HCT116 (cell line): ENCODE results near the gene NDUFS3. TPM values are rescaled to one million over a fixed set of nuclear protein-coding genes. Genes with fewer than 3 reads are reported as not detected.

Experiments used
- ATAC-seq: fragments of 200-7000 bp; cut with Tn5 transposase; 2 replicates; pipeline ENCODE4 v1.9.1; 2020; ENCODE audit warnings: mild to moderate bottlenecking, moderate library complexity
- BruUV-seq: library from RNA; stranded (reverse); fragments of 400-500 nt; replicated peaks from 2 replicates; lab custom pipeline; 2021; lab: Mats Ljungman, UMichigan
- CTCF ChIA-PET: fragments of 300-600 bp; sonication (Branson Sonifier 250); formaldehyde crosslinking; loops from one replicate; lab custom pipeline; 2021; ENCODE audit warnings: antibody characterized with exemption; lab: Charles Lee
- POLR2A ChIA-PET: fragments of 300-600, 350-600 bp; sonication (Branson Sonifier 250); formaldehyde crosslinking; loops from one replicate; lab custom pipeline; 2021; ENCODE audit warnings: antibody characterized with exemption; lab: Charles Lee
- RAD21 ChIA-PET, 2 experiments: fragments of 300-600 bp; sonication (Branson Sonifier 250); formaldehyde crosslinking; loops; one replicate each; lab custom pipeline; 2023; ENCODE audit warnings: low total read pairs in 2 of 2; ENCODE audit not compliant: uncharacterized antibody in 2 of 2, unreplicated experiment in 2 of 2, low non-redundant PET in 1 of 2; lab: Charles Lee
- DNase-seq: peaks from one replicate; pipeline ENCODE4 v3.0.0-alpha.2; 2010; ENCODE audit warnings: low read depth, low spot score
- H2AFZ ChIP-seq: fragments of 200-600 bp; shearing (Covaris generic), sonication (generic); 2 replicates; pipeline ENCODE4 v1.6.1; 2017; ENCODE audit warnings: low read depth, mixed run types, mixed read lengths, antibody characterized with exemption, low read length; ENCODE audit not compliant: poor library complexity, severe bottlenecking
- H3K27ac ChIP-seq: 2 replicates; pipeline ENCODE4 v1.5.1; 2012; ENCODE audit warnings: low read depth, low read length
- H3K27me3 ChIP-seq: fragments of 200-600 bp; sonication (generic); 2 replicates; pipeline ENCODE4 v1.6.1; 2016; ENCODE audit warnings: mixed run types, low read length, mixed read lengths; ENCODE audit not compliant: insufficient read depth
- H3K36me3 ChIP-seq, 2 experiments: fragments of 200-500 bp in 1 of 2; fragments of 200-600 bp in 1 of 2; sonication (Bioruptor generic) in 1 of 2; sonication (generic) in 1 of 2; 2 replicates each; pipeline versions ENCODE4 v1.5.1 to v1.6.1; 2014 to 2016; ENCODE audit warnings: low read length in 2 of 2, inconsistent platforms in 1 of 2, mixed read lengths in 1 of 2, mixed run types in 1 of 2; ENCODE audit not compliant: insufficient read depth in 2 of 2, control insufficient read depth in 1 of 2
- H3K4me1 ChIP-seq, 2 experiments: fragments of 200-600 bp in 1 of 2; sonication (generic) in 1 of 2; 2 replicates each; pipeline versions ENCODE4 v1.5.1 to v1.6.1; 2012 to 2017; ENCODE audit warnings: low read length in 2 of 2, inconsistent platforms in 1 of 2, mild to moderate bottlenecking in 1 of 2, mixed read lengths in 1 of 2, mixed run types in 1 of 2, moderate library complexity in 1 of 2; ENCODE audit not compliant: insufficient read depth in 2 of 2, control insufficient read depth in 1 of 2
- H3K4me2 ChIP-seq: fragments of 200-600 bp; sonication (generic); 2 replicates; pipeline ENCODE4 v1.6.1; 2017; ENCODE audit warnings: mixed run types, low read length, mixed read lengths
- H3K4me3 ChIP-seq, 2 experiments: fragments of 200-600 bp in 1 of 2; sonication (generic) in 1 of 2; replicated peaks in 1 of 2; 2 replicates each; pipeline ENCODE4 v1.5.1; 2011 to 2016; ENCODE audit warnings: low read length in 2 of 2, control low read depth in 1 of 2, low read depth in 1 of 2, mild to moderate bottlenecking in 1 of 2, mixed read lengths in 1 of 2, mixed run types in 1 of 2
- H3K79me2 ChIP-seq: fragments of 200-600 bp; sonication (generic); 2 replicates; pipeline ENCODE4 v1.6.1; 2017; ENCODE audit warnings: mild to moderate bottlenecking, mixed run types, low read length, moderate library complexity, mixed read lengths; ENCODE audit not compliant: insufficient read depth
- H3K9ac ChIP-seq: fragments of 200-600 bp; sonication (generic); 2 replicates; pipeline ENCODE4 v1.6.1; 2016; ENCODE audit warnings: low read length, mixed read lengths
- H3K9me2 ChIP-seq: fragments of 200-600 bp; sonication (generic), shearing (Covaris generic); 2 replicates; pipeline ENCODE4 v1.6.1; 2017; ENCODE audit warnings: mixed run types, mild to moderate bottlenecking, moderate library complexity; ENCODE audit not compliant: insufficient read depth
- H3K9me3 ChIP-seq, 2 experiments: fragments of 200-500 bp in 1 of 2; fragments of 200-600 bp in 1 of 2; sonication (Bioruptor generic) in 1 of 2; sonication (generic) in 1 of 2; 2 replicates each; pipeline ENCODE4 v1.6.1; 2014 to 2017; ENCODE audit warnings: low read length in 2 of 2, mixed read lengths in 2 of 2, inconsistent platforms in 1 of 2, low read depth in 1 of 2, mild to moderate bottlenecking in 1 of 2, mixed run types in 1 of 2, moderate library complexity in 1 of 2; ENCODE audit not compliant: control insufficient read depth in 1 of 2, insufficient read depth in 1 of 2
- H4K20me1 ChIP-seq: fragments of 200-600 bp; sonication (generic), shearing (Covaris generic); 2 replicates; pipeline ENCODE4 v1.6.1; 2017; ENCODE audit warnings: mixed run types, mild to moderate bottlenecking, moderate library complexity; ENCODE audit not compliant: insufficient read depth
- CBX3 ChIP-seq: IDR thresholded peaks from 2 replicates; pipeline ENCODE4 v1.6.1; 2012; ENCODE audit warnings: low read depth
- CEBPB ChIP-seq: IDR thresholded peaks from 2 replicates; pipeline ENCODE4 v1.6.1; 2012; ENCODE audit warnings: low read depth
- ELF1 ChIP-seq: IDR thresholded peaks from 2 replicates; pipeline ENCODE4 v1.6.1; 2012; ENCODE audit warnings: low read depth, borderline replicate concordance
- EZH2phosphoT487 ChIP-seq: fragments of 200-600 bp; IDR thresholded peaks from 2 replicates; pipeline ENCODE4 v1.6.1; 2018; ENCODE audit warnings: antibody characterized with exemption, borderline replicate concordance
- FOSL1 ChIP-seq: IDR thresholded peaks from 2 replicates; pipeline ENCODE4 v1.6.1; 2012; ENCODE audit warnings: low read depth
- JUND ChIP-seq: IDR thresholded peaks from 2 replicates; pipeline ENCODE4 v1.6.1; 2012
- POLR2A ChIP-seq: IDR thresholded peaks from 2 replicates; pipeline ENCODE4 v1.7.0; 2011; ENCODE audit warnings: borderline replicate concordance; ENCODE audit not compliant: insufficient read depth, insufficient read length; ENCODE audit errors: extremely low read depth
- POLR2AphosphoS5 ChIP-seq: IDR thresholded peaks from 2 replicates; pipeline ENCODE4 v1.6.1; 2011; ENCODE audit warnings: mild to moderate bottlenecking, low read depth, low read length, moderate library complexity
- RAD21 ChIP-seq: IDR thresholded peaks from 2 replicates; pipeline ENCODE4 v1.6.1; 2012; ENCODE audit warnings: low read depth, mild to moderate bottlenecking
- SIN3A ChIP-seq: IDR thresholded peaks from 2 replicates; pipeline ENCODE4 v1.6.1; 2012; ENCODE audit warnings: low read depth
- SP1 ChIP-seq: IDR thresholded peaks from 2 replicates; pipeline ENCODE4 v1.6.1; 2012; ENCODE audit warnings: low read depth
- TCF7L2 ChIP-seq: IDR thresholded peaks from 2 replicates; pipeline ENCODE4 v1.7.0; 2011; ENCODE audit warnings: borderline replicate concordance, inconsistent platforms; ENCODE audit not compliant: insufficient read depth, insufficient read length; ENCODE audit errors: extremely low read depth
- YY1 ChIP-seq: IDR thresholded peaks from 2 replicates; pipeline ENCODE4 v1.6.1; 2011; ENCODE audit warnings: low read length, low read depth, moderate library complexity, mild to moderate bottlenecking; ENCODE audit not compliant: insufficient replicate concordance; ENCODE audit errors: extremely low read depth
- ZNF274 ChIP-seq: fragments of 200-500 bp; sonication (Bioruptor generic); IDR thresholded peaks from 2 replicates; pipeline ENCODE4 v1.6.1; 2014; ENCODE audit warnings: mild to moderate bottlenecking, low read depth, low read length, inconsistent platforms
- intact Hi-C: fragments of 100-400 bp; cut with micrococcal nuclease; formaldehyde crosslinking; loops from 2 replicates; pipeline ENCODE4 v1.10.0; 2022
- total RNA-seq: library from RNA; stranded (reverse); gene quantifications from one replicate; pipeline ENCODE4 v1.2.1, GENCODE V29; 2021; ENCODE audit not compliant: unreplicated experiment
- TF ChIP-seq, protein P1 (sequence below), 3 experiments: fragments of 200-600 bp in 1 of 3; sonication (generic) in 1 of 3; IDR thresholded peaks in 2 of 3; conservative IDR thresholded peaks in 1 of 3; 2 replicates each; pipeline ENCODE4 v1.5.1; 2012 to 2017; ENCODE audit warnings: low read depth in 2 of 3, low read length in 2 of 3, antibody characterized with exemption in 1 of 3, borderline replicate concordance in 1 of 3, control low read depth in 1 of 3, mild to moderate bottlenecking in 1 of 3, mixed read lengths in 1 of 3, mixed run types in 1 of 3, moderate library complexity in 1 of 3; ENCODE audit not compliant: insufficient read depth in 1 of 3
- TF ChIP-seq, protein P2 (sequence below): IDR thresholded peaks from 2 replicates; pipeline ENCODE4 v1.6.1; 2012
- TF ChIP-seq, protein P3 (sequence below): IDR thresholded peaks from 2 replicates; pipeline ENCODE4 v1.6.1; 2011; ENCODE audit warnings: mild to moderate bottlenecking, low read length, moderate library complexity; ENCODE audit not compliant: insufficient replicate concordance; ENCODE audit errors: extremely low read depth
- TF ChIP-seq, protein P4 (sequence below): IDR thresholded peaks from 2 replicates; pipeline ENCODE4 v1.6.1; 2012; ENCODE audit warnings: low read depth

The NDUFS3 gene
- total RNA-seq, 1 experiment from 2014 or later, result 134 TPM

DNA sequence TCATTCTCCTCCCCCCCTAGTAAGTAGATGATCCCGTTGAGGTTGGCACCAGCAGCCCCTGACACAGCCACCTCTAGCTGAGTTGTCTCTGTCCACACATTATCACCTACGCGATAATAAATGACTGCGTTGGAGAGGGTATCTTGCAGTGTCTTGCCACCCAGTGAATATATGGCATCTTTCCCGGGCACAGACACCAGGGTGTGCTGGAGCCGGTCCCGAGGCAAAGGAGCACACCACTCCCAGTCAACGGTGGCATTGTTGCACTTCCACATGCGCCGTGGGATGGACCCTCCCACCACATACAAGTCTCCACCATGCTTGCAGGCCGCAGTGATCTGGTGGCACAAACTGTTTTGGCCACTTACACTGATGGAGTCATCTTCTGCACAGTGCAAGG, 5.6 kb upstream of the NDUFS3 start (continued):
- no peak for TF ChIP-seq SP1
- TF ChIP-seq POLR2AphosphoS5, result no peak
- no peak for TF ChIP-seq EZH2phosphoT487
- TF ChIP-seq FOSL1, result no peak
- no peak for TF ChIP-seq ELF1

DNA sequence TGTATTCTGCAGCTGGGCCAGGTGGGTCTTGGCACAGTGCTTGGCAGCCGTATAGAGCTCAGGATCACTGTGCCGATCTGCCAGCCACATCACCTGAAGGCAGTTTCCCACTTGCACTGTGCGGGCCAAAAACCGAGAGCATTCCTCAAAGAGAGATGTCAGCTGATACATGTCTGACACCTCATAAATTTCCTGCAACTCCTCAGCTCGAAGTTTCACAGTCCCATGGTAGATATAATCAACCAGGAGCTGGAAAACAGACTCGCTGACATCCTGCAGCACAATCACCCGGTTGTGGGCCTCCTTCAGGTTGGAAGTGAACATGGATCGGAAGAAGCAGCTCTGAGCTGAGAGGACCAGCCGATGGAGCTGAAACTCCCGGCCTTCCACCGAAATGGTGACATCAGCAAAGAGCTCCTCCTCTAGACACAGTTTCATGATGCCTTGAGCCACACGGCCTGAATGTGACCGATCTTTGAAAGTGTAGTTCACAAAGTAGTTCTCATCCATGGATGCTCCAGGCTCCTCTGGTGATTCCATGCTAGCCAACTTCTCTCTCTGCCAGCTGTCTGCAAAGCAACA, 1.3 kb upstream of the NDUFS3 start:
- no peak overlapping the region for H2AFZ ChIP-seq
- peak overlapping the region; percentile 88 for H3K9ac ChIP-seq
- H3K4me1 ChIP-seq, result peaks cover 10 to 25% of the 10 kb centered on the region in 2 experiments
- CTCF ChIA-PET, result no interaction called here
- H3K36me3 ChIP-seq, result peaks cover 30 to 44% of the 10 kb centered on the region in 2 experiments
- no peaks in the 10 kb centered on the region for H3K9me3 ChIP-seq
- H3K27me3 ChIP-seq, result no peaks in the 10 kb centered on the region
- H3K4me2 ChIP-seq, result peak overlapping the region; percentile 80
- H3K9me2 ChIP-seq, result no peaks in the 10 kb centered on the region
- H3K79me2 ChIP-seq, result peaks cover 71% of the 10 kb centered on the region
- H3K4me3 ChIP-seq, result peak overlapping the region; percentile 90 to 100
- ATAC-seq (no peak), DNase-seq (no peak)
- RAD21 ChIA-PET, result interaction anchor here in 1 of 2 experiments (0.6 kb wide), 1 partner anchor 24 kb away, joined by 3 read pairs; no protein-coding TSS in a partner anchor
- POLR2A ChIA-PET, result no interaction called here
- H3K27ac ChIP-seq, result peak overlapping the region; percentile 76
- H4K20me1 ChIP-seq, result no peaks in the 10 kb centered on the region
- intact Hi-C loops, result no loop called here
- BruUV-seq, result no TSS peak
- TF ChIP-seq, protein P1, sequence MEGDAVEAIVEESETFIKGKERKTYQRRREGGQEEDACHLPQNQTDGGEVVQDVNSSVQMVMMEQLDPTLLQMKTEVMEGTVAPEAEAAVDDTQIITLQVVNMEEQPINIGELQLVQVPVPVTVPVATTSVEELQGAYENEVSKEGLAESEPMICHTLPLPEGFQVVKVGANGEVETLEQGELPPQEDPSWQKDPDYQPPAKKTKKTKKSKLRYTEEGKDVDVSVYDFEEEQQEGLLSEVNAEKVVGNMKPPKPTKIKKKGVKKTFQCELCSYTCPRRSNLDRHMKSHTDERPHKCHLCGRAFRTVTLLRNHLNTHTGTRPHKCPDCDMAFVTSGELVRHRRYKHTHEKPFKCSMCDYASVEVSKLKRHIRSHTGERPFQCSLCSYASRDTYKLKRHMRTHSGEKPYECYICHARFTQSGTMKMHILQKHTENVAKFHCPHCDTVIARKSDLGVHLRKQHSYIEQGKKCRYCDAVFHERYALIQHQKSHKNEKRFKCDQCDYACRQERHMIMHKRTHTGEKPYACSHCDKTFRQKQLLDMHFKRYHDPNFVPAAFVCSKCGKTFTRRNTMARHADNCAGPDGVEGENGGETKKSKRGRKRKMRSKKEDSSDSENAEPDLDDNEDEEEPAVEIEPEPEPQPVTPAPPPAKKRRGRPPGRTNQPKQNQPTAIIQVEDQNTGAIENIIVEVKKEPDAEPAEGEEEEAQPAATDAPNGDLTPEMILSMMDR (IDR thresholded peaks at IDR 0.05 in 2 of 3, conservative IDR thresholded peaks at IDR 0.05 in 1 of 3; ENCODE audit: borderline replicate concordance in 1 of 3, insufficient read depth in 1 of 3, low read depth in 2 of 3, low read length in 2 of 3), result no peak
- no peak for TF ChIP-seq ELF1
- TF ChIP-seq, protein P2, sequence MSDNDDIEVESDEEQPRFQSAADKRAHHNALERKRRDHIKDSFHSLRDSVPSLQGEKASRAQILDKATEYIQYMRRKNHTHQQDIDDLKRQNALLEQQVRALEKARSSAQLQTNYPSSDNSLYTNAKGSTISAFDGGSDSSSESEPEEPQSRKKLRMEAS, result no peak
- no peak for TF ChIP-seq CEBPB
- TF ChIP-seq CBX3, result no peak
- TF ChIP-seq, protein P3, sequence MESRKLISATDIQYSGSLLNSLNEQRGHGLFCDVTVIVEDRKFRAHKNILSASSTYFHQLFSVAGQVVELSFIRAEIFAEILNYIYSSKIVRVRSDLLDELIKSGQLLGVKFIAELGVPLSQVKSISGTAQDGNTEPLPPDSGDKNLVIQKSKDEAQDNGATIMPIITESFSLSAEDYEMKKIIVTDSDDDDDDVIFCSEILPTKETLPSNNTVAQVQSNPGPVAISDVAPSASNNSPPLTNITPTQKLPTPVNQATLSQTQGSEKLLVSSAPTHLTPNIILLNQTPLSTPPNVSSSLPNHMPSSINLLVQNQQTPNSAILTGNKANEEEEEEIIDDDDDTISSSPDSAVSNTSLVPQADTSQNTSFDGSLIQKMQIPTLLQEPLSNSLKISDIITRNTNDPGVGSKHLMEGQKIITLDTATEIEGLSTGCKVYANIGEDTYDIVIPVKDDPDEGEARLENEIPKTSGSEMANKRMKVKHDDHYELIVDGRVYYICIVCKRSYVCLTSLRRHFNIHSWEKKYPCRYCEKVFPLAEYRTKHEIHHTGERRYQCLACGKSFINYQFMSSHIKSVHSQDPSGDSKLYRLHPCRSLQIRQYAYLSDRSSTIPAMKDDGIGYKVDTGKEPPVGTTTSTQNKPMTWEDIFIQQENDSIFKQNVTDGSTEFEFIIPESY, result no peak
- no peak for TF ChIP-seq TCF7L2
- no peak for TF ChIP-seq RAD21
- TF ChIP-seq POLR2A, result no peak
- no peak for TF ChIP-seq ZNF274
- TF ChIP-seq JUND, result no peak
- no peak for TF ChIP-seq SP1
- no peak for TF ChIP-seq SIN3A
- TF ChIP-seq, protein P4, sequence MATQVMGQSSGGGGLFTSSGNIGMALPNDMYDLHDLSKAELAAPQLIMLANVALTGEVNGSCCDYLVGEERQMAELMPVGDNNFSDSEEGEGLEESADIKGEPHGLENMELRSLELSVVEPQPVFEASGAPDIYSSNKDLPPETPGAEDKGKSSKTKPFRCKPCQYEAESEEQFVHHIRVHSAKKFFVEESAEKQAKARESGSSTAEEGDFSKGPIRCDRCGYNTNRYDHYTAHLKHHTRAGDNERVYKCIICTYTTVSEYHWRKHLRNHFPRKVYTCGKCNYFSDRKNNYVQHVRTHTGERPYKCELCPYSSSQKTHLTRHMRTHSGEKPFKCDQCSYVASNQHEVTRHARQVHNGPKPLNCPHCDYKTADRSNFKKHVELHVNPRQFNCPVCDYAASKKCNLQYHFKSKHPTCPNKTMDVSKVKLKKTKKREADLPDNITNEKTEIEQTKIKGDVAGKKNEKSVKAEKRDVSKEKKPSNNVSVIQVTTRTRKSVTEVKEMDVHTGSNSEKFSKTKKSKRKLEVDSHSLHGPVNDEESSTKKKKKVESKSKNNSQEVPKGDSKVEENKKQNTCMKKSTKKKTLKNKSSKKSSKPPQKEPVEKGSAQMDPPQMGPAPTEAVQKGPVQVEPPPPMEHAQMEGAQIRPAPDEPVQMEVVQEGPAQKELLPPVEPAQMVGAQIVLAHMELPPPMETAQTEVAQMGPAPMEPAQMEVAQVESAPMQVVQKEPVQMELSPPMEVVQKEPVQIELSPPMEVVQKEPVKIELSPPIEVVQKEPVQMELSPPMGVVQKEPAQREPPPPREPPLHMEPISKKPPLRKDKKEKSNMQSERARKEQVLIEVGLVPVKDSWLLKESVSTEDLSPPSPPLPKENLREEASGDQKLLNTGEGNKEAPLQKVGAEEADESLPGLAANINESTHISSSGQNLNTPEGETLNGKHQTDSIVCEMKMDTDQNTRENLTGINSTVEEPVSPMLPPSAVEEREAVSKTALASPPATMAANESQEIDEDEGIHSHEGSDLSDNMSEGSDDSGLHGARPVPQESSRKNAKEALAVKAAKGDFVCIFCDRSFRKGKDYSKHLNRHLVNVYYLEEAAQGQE, result no peak
- no peak for TF ChIP-seq YY1
